ENCODE measurements around the gene LRCH2.

GRCh38 chrX:115112411-115112810, 121.5 kb downstream of the LRCH2 start:
- TF ChIP-seq, protein P1, sequence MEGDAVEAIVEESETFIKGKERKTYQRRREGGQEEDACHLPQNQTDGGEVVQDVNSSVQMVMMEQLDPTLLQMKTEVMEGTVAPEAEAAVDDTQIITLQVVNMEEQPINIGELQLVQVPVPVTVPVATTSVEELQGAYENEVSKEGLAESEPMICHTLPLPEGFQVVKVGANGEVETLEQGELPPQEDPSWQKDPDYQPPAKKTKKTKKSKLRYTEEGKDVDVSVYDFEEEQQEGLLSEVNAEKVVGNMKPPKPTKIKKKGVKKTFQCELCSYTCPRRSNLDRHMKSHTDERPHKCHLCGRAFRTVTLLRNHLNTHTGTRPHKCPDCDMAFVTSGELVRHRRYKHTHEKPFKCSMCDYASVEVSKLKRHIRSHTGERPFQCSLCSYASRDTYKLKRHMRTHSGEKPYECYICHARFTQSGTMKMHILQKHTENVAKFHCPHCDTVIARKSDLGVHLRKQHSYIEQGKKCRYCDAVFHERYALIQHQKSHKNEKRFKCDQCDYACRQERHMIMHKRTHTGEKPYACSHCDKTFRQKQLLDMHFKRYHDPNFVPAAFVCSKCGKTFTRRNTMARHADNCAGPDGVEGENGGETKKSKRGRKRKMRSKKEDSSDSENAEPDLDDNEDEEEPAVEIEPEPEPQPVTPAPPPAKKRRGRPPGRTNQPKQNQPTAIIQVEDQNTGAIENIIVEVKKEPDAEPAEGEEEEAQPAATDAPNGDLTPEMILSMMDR (IDR thresholded peaks at IDR 0.05; ENCODE audit: low read length), result no peak
- TF ChIP-seq EZH2 (IDR thresholded peaks at IDR 0.05; ENCODE audit: borderline replicate concordance, low read length), result no peak
